H1 (cell line): Measurements from ENCODE around the gene ERGIC3. TPM values are rescaled to one million over a fixed set of nuclear protein-coding genes. Genes with fewer than 3 reads are reported as not detected.

Source experiments
- CHD2 ChIP-seq: IDR thresholded peaks from 2 replicates; pipeline ENCODE4 v1.6.1; 2012; ENCODE audit warnings: low read length, improper control_type of control experiment
- CREB1 ChIP-seq: IDR thresholded peaks from 2 replicates; pipeline ENCODE4 v1.6.1; 2012; ENCODE audit warnings: inconsistent platforms
- EGR1 ChIP-seq: IDR thresholded peaks from 2 replicates; pipeline ENCODE4 v1.6.1; 2011; ENCODE audit warnings: low read depth, low read length, borderline replicate concordance
- FOSL1 ChIP-seq: IDR thresholded peaks from 2 replicates; pipeline ENCODE4 v1.6.1; 2011; ENCODE audit warnings: mild to moderate bottlenecking, low read depth, low read length, moderate library complexity; ENCODE audit not compliant: insufficient read depth
- KDM1A ChIP-seq: fragments of 200-600, 300-600 bp; sonication (generic); IDR thresholded peaks from 2 replicates; pipeline ENCODE4 v1.7.1; 2016; ENCODE audit warnings: mild to moderate bottlenecking, low read length, borderline replicate concordance
- POU5F1 ChIP-seq: IDR thresholded peaks from 2 replicates; pipeline ENCODE4 v1.6.1; 2011; ENCODE audit warnings: low read depth, mild to moderate bottlenecking, low read length, moderate library complexity
- SIX5 ChIP-seq: IDR thresholded peaks from 2 replicates; pipeline ENCODE4 v1.6.1; 2011; ENCODE audit warnings: mild to moderate bottlenecking, low read depth, low read length
- polyA plus RNA-seq, 7 experiments: library from polyadenylated mRNA; depleted of rRNA in 3 of 7; stranded (reverse) in 5 of 7; unstranded in 2 of 7; fragments of >200 nt in 5 of 7; fragments of 200-250 nt in 2 of 7; gene quantifications; 1 replicate in 5 of 7; 2 replicates in 1 of 7; 4 replicates in 1 of 7; pipeline versions ENCODE4 v1.2.1 to v1.2.3, GENCODE V29; 2011 to 2013; ENCODE audit warnings: missing spikeins in 2 of 7, mixed read lengths in 2 of 7
- total RNA-seq: library from RNA; stranded (reverse); fragmentation: NEBNext Ultra II Directional; extraction: Animal tissue kit (Norgen Biotek cat#: 25700); gene quantifications from 2 replicates; pipeline ENCODE4 v1.2.1, GENCODE V29; 2021
- TF ChIP-seq, protein P1 (sequence below): IDR thresholded peaks from 2 replicates; pipeline ENCODE4 v1.6.1; 2012; ENCODE audit warnings: low read length, inconsistent platforms

The ERGIC3 gene
- total and polyA plus RNA-seq, 2 of the 8 experiments (the other 6 are each of a cell fraction or from before 2014, with no cell fraction given): 178 to 341 TPM

DNA sequence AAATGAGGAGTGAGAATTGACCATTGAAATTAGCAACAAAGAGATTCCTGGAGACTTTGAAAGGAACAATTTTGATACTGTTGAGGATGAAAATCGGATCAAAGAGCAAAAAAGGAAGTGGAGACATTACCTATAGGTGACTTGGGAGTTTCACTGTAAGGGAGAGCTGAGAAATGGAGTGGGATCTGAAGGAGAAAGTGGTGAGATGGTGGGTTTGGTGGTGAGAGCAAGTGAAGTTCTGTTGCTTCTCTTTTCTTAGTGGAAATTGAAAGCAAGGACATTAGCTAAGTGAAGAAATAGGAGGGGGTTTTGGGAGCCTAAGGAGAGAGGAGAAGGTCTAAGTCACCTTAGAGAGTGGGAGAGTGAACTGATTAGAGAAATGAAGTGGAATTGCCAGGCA lies 4.2 kb downstream of the ERGIC3 start (continued):
- TF ChIP-seq FOSL1 (no peak), POU5F1 (no peak), KDM1A (no peak), CHD2 (no peak), SIX5 (no peak), EGR1 (no peak), CREB1 (no peak)
- TF ChIP-seq, protein P1, sequence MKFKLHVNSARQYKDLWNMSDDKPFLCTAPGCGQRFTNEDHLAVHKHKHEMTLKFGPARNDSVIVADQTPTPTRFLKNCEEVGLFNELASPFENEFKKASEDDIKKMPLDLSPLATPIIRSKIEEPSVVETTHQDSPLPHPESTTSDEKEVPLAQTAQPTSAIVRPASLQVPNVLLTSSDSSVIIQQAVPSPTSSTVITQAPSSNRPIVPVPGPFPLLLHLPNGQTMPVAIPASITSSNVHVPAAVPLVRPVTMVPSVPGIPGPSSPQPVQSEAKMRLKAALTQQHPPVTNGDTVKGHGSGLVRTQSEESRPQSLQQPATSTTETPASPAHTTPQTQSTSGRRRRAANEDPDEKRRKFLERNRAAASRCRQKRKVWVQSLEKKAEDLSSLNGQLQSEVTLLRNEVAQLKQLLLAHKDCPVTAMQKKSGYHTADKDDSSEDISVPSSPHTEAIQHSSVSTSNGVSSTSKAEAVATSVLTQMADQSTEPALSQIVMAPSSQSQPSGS: no peak
